ENCODE data around the gene LILRA5.

GRCh38 chr19:54332149-54332548, 19.2 kb upstream of the LILRA5 start:
- no peak for TF ChIP-seq CTCF (conservative IDR thresholded peaks at IDR 0.05; ENCODE audit: low read depth, low read length)
- TF ChIP-seq EZH2 (IDR thresholded peaks at IDR 0.05; ENCODE audit: low read length, unreplicated experiment), result no peak
- TF ChIP-seq EZH2phosphoT487 (IDR thresholded peaks at IDR 0.05; ENCODE audit: borderline replicate concordance, low read length), result no peak
